Body of pancreas (tissue), 4 donors: Measurements from ENCODE around the gene FIBCD1.

Experiments
- POLR2A ChIP-seq, 3 donors: fragments of 450-650 bp; IDR thresholded peaks; one replicate each; pipeline ENCODE4 v1.6.1; 2016; ENCODE audit warnings: antibody characterized with exemption in 3 of 3, mild to moderate bottlenecking in 2 of 3
- TF ChIP-seq, protein P1 (sequence below), 7 experiments: fragments of 450-650 bp in 4 of 7; fragments of 200-600 bp in 3 of 7; sonication (generic) in 3 of 7; IDR thresholded peaks; one replicate each; pipeline ENCODE4 v1.5.1; 2016 to 2019; ENCODE audit warnings: antibody characterized with exemption in 7 of 7

- TF ChIP-seq, protein P1, sequence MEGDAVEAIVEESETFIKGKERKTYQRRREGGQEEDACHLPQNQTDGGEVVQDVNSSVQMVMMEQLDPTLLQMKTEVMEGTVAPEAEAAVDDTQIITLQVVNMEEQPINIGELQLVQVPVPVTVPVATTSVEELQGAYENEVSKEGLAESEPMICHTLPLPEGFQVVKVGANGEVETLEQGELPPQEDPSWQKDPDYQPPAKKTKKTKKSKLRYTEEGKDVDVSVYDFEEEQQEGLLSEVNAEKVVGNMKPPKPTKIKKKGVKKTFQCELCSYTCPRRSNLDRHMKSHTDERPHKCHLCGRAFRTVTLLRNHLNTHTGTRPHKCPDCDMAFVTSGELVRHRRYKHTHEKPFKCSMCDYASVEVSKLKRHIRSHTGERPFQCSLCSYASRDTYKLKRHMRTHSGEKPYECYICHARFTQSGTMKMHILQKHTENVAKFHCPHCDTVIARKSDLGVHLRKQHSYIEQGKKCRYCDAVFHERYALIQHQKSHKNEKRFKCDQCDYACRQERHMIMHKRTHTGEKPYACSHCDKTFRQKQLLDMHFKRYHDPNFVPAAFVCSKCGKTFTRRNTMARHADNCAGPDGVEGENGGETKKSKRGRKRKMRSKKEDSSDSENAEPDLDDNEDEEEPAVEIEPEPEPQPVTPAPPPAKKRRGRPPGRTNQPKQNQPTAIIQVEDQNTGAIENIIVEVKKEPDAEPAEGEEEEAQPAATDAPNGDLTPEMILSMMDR (IDR thresholded peaks at IDR 0.05), result no peak
- no peak for TF ChIP-seq POLR2A (IDR thresholded peaks at IDR 0.05)
Observed at GRCh38 chr9:130929571-130930038, 9.4 kb downstream of the FIBCD1 start.
